GM19328 (cell line): Measurements from ENCODE around the gene CNTNAP1.
"Not testable (repeated sequence)": the region's sequence is repeated elsewhere in the genome, so short reads cannot be mapped to it uniquely, and the experiment has no call there.

Experiments used
- ATAC-seq: cut with Tn5 transposase; IDR thresholded peaks from one replicate; pipeline ENCODE4 v1.9.1; 2021; ENCODE audit warnings: mild to moderate bottlenecking, moderate library complexity; ENCODE audit not compliant: unreplicated experiment

CNTNAP1 gene

DNA sequence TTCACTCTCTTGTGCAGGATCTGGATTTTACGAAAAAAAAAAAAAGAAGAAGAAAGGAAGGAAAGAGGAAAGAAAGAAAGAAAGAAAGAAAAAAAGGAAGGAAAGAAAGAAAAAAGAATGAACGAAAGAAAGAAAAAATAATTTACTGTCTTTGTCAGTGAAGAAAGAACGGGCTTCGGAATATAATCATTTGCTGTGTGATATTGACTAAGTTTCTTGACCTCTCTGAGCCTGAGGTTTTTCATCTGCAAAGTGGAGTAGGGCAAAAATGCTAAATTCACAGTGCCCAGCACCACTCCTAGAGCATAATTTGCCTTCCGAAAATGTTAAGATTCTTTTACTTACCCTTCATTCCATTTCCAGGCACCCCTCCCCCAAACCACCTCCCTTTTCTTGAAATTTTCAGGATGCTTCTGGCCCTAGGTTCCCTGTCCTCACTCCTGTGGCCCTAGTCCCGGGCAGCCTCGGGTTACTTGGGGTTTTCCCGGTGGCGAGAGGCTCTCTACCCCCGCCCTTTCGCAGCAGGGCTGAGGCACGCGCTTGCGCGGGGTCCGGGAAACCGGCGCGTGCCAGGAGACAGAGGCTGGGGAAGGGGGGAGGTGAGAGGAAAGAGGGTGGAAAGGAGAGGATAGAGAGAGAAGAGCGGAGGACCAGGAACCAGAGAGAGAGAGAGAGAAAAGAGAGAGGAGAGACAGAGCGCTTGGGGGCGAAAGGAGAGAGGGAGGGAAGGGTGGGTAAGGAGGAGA is at the start of gene CNTNAP1:
Gene CNTNAP1, plus strand, starts transcription at position 556 of the 746 bp plus-strand sequence. CDS start 299 bp downstream, outside the sequence.
- no peak for ATAC-seq

- ATAC-seq, result no peak
These were observed 49.3 kb upstream of the CNTNAP1 start for GRCh38 chr17:42632949-42633444.

- ATAC-seq, result no peak
These were observed 42.7 kb upstream of the CNTNAP1 start for GRCh38 chr17:42639525-42640113.

DNA sequence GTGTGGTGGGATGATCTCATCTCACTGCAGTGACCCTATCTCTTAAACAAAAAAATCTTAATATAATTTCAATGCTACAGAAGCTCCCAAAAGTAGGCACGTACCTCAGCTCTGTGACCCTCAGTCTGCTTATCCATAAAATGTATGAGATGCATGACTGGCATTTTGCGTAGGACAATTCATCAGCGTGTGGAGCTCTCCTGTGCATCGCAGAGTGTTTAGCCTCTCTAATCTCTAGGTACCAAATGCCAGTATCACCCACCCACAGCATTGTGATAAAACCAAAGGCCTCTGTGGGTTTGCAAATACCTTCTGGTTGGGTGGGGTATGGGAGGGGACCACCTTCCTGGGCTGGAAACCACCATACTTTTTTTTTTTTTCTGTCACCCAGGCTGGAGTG is 42.2 kb upstream of the CNTNAP1 start:
- no peak for ATAC-seq

GRCh38 chr17:42642336-42642735 is 40.0 kb upstream of the CNTNAP1 start:
- no peak for ATAC-seq

DNA sequence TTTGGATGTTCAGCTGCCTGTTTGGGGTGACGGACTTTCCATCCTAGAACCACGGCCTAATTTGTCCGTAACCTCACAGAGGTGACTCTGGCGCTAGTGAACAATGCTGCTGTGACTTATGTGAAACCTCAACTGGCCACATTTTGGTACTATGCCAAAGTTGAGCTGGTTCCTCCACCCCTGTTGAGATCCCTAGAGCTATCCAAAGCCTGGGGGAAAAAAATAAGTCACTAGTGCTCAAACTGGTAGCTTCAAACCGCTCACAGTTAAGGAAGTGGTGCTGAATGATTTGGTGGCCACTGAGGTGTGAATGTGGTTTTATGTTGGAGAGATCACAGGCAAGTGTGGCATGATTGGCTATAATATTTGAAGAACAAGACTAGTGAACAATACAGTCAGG is 34.6 kb upstream of the CNTNAP1 start:
- ATAC-seq, result no peak

GRCh38 chr17:42651392-42651791 is 30.9 kb upstream of the CNTNAP1 start:
- ATAC-seq, result no peak

- ATAC-seq, result no peak
These were observed 28.9 kb upstream of the CNTNAP1 start for GRCh38 chr17:42653179-42654124.

DNA sequence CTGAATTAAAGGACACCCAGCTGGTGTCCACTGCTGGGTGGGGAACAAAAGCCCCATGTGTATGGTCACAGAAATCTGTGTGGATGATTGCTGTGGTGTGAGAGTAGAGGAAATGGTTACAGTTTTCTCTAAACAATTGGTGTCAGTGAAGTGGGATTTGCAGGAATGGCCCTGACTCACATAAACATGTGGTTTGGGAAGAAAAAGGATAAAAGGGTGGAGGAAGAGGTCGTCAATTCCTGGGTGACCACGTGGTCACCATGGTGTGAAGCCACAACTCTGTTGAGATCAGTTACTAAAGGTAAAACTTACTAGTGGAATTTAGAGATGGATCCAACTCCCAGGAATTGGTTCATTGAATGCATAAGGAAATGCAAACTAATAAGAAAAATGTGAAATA is 26.8 kb upstream of the CNTNAP1 start:
- ATAC-seq, result no peak

DNA sequence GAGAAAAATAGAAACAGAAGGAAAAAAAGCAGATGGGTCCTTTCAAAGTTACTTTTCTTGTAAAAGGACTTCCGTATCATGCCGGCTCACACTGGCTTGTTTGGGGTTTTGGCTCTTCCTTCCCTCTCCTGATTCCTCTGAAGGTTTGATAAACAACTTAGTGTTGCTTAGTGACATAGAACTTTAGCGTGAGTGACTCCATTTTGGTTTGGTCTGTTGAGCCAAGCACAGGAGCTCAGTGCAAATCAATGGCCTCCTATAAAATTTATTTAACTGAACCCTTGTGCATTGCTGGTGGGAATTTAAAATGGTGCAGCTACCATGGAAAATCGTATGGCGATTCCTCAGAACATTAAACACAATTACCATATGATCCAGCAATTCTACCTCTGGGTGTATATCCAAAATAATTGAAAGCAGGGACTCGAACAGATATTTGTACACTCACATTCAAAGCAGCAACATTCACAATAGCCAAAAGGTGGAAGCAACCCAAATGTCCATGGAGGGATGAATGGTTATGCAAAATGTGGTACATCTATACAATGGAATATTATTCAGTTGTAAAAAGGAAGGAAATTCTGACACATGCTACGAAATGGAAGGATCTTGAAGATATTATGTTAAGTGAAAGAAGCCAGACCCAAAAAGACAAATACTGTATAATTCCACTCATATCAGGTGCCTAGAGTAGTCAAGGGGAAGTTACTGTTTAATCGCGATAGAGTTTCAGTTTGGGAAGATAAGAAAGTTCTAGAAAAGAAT is 24.3 kb upstream of the CNTNAP1 start:
- no peak for ATAC-seq

DNA sequence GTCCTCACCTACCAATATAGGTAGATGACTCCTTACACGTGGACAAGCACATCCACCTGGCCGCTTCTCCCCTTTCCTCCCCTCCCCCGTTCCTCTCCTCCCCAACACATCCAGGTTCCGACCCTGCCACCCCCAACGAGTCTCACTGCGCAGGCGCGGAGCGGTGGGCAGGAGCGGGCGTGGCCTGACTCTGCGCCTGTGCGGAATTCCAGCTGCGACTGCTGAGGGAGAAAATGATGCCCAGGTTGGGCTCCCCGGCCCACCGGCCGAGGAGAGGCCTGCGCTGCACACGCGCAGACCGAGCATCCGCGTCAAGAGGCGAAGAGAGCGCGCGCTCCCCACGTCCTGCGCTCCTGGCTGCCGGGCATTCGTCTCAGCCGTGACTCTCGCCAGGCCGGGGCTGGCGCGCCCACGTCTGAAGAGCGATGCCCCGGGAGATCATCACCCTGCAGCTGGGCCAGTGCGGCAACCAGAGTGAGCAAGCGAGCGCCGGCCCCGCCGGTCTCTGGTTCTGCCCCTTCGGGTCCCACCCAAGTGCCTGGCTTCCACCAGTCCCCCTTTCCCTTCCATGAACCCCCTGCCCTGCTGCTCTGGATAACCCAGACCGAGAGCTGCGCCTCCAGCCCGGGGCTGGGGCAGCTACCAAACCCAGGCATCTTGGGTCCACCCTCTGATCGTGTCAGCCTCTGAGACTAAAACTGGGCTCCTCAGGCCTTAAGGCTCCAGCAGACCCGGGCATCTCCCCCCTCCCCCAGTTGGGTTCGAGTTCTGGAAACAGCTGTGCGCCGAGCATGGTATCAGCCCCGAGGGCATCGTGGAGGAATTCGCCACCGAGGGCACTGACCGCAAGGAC is 23.0 kb upstream of the CNTNAP1 start, which contains the start of gene TUBG2:
Gene TUBG2, plus strand, starts transcription at position 206 of the 853 bp plus-strand sequence. Its CDS starts 220 bp downstream, at position 426.
- ATAC-seq, result no peak

DNA sequence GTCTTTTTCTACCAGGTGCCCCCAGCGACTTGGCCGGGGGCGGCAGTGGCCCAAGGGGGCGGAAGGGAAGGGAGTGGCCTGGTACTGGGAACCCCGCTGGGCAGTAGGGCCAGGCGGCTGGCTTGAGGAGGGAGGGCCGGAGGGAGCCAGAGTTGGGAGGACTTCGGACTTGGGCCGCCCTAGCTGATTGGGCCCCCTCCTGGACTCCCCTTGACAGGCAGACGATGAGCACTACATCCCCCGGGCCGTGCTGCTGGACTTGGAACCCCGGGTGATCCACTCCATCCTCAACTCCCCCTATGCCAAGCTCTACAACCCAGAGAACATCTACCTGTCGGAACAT is 22.4 kb upstream of the CNTNAP1 start:
- not testable (repeated sequence) for ATAC-seq

DNA sequence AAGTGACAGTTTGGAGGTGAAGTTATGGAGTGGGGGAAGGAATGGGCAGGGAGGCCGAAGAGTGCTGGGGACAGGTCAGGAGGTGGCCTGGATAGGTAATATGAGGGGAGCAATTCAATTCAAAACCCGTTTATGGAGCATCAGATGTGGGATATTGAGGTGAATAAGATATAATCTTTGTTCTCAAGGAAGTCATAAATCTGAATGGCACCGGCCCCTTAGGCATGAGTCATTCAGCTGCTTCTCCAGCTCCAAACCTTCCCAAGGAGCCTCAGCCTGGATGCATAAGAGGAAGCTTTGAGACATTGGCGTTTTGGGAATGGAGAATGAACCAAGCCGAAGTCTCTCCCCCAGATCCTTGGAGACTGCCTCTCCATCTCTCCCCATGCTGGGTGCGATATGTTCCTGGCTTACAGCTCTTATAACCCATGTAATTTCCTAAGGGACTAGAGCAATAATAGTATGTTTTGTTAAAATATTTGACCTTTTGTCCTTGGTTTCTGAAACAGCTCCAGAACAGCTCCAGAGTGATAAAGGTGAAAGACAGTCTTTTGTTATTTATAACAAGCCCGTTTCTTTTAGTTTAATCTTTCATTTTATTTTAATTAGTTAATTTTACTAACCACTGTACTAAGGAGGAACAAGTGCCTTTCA is 21.5 kb upstream of the CNTNAP1 start:
- no peak for ATAC-seq

DNA sequence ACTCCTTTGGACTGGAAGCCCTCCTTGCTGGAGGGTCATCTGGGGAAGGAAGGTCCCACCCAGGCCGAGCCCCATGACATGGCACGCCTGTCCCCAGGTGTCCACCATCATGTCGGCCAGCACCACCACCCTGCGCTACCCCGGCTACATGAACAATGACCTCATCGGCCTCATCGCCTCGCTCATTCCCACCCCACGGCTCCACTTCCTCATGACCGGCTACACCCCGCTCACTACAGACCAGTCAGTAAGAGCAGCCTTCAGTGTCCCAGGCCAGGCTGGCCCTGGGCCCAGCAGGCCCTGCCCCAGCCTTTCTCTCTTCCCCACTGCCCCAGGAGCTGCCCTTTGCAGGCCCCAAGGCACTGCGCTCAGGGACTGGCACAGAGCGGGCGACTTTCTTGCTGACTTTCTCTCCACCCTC is 16.7 kb upstream of the CNTNAP1 start:
- ATAC-seq, result no peak

DNA sequence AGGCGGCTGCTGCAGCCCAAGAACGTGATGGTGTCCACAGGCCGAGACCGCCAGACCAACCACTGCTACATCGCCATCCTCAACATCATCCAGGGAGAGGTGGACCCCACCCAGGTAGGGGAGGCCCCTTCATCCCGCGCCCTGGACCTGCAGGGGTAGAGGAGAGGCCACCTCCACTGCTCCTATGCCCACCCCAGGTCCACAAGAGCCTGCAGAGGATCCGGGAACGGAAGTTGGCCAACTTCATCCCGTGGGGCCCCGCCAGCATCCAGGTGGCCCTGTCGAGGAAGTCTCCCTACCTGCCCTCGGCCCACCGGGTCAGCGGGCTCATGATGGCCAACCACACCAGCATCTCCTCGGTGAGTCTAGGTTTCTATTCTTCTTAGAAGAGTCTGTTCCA is 16.2 kb upstream of the CNTNAP1 start:
- ATAC-seq, result not testable (repeated sequence)

DNA sequence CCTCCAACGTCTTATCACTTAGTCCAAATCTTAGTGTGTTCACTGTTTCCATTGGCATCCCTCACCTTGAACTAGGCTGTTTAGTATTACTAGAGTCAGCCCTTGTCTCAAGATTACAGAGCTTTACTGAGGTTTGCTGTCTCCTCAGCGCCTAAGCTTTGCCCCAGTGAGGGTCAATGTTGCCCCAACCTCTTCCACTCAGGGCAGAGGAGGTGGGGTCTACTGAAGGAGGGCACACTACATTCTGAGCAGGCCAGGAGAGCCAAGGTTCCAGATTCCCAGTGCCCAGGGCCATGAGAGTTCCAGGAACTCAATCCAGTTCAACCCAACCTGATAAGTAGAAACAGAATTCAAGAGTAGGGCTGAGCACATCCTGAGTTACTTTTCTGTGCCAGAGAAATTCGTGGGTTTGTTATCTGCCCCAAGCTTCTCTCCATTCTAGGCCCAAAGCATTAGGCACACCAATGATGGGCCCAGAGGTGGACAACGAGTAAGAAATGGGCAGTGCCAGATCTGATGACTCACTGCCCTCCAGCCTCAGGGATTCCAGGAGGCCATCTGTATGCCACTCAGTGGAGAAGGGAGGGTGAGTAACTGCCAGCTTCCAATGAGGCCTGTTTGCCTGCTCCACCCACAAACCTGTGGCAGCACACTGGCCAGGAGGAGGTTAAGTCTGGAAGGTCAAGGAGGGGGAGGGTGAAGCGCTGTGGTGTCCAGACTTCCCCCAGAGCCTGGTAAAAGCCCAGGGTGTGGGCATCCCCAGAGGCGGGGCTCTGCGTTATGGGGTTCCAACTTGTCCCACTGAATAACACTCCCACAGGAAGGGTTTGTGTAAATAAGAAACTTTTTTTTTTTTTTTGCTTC is 15.0 kb upstream of the CNTNAP1 start:
- ATAC-seq, result no peak

DNA sequence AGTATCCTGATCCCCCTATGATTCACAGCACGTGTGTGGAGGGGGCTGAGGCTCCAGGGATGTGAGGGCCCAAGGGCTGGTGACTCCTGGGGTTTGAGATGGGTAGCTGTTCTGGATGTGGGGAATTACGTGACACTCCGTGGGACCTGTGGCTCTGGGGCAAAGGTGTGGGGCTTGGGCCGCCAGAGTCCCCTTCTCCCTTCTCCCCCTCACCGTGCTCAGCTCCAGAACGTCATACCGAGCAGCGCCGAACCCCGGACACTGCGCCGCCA is 12.7 kb upstream of the CNTNAP1 start:
- no peak for ATAC-seq

- ATAC-seq, result no peak
These were observed 12.1 kb upstream of the CNTNAP1 start for GRCh38 chr17:42669977-42670788.
